ENCODE measurements around the gene SPNS3.

The SPNS3 gene

DNA sequence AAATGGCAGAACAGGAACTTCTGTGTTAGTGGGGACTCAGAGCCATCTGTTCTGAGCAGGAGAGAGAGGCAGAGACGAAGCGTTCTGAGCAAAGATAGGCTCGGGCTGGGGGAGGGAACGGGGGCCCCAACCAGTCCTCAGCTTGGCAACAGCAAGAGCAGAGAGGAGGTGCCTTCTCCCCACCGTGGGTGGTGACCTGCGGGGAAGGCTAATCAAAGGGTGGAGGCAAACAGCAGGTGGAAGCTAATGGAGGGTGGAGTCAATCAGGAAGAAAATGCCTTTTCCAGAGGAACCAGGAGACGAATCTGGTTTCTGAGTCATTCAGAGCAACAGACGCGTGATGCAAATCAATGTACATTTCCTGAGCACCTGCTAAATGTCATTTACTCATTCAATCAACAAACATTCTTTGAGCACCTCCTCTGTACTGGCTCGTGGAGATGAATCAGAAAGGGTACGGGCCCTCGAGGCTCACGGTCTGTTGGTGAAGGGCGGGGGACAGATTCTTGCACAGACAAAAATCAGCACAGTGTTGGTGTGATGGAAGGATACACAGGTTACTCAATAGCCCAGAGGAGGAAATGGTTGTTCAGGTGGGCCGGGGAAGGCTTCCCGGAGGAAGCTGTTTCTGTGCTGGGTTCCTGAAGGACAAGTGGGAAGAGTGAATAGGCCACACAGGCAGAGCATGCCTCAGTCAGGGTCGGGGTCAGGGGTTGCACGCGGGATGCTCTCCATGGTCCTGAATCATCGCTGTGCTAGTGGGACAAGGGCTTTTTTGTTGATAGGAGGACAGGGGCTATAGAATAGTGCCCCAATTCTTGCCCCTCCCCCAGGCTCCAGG is 59.2 kb downstream of the SPNS3 start:
- DNase-seq = no peak

DNA sequence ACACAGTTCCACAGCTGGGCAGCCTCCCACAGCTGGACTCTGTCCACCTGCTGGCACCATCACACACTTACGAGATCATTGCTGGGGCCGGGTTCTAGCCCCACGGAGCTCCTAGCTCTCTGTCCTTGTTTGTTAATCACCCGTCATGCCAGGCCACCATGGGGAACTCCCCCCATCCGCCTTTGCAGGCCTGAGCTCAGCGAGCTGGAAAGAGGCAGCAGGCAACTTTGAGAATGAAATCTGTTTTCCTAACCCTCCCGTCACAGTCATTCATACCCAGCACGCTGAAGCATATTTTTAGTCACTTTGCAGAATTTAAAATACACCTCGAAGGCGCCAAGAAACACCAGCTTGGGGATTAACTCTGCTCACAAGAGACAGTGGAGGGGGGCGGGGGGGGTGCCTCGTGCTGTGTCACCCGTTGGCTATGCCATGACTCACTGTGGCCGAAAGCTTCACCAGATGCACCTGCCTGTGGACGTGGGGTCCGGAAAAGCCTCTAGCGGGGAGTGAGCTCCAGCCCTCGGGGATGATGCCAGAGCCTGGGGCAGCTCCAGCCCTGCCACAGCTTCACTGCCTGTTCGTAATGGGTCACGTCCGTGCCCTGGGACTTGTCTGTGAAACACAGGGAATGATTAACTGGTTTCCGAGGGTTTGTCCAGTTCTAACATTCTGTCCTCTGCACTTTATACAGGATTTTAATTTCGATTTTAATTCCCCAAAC is 63.5 kb downstream of the SPNS3 start:
- no peak for DNase-seq

DNA sequence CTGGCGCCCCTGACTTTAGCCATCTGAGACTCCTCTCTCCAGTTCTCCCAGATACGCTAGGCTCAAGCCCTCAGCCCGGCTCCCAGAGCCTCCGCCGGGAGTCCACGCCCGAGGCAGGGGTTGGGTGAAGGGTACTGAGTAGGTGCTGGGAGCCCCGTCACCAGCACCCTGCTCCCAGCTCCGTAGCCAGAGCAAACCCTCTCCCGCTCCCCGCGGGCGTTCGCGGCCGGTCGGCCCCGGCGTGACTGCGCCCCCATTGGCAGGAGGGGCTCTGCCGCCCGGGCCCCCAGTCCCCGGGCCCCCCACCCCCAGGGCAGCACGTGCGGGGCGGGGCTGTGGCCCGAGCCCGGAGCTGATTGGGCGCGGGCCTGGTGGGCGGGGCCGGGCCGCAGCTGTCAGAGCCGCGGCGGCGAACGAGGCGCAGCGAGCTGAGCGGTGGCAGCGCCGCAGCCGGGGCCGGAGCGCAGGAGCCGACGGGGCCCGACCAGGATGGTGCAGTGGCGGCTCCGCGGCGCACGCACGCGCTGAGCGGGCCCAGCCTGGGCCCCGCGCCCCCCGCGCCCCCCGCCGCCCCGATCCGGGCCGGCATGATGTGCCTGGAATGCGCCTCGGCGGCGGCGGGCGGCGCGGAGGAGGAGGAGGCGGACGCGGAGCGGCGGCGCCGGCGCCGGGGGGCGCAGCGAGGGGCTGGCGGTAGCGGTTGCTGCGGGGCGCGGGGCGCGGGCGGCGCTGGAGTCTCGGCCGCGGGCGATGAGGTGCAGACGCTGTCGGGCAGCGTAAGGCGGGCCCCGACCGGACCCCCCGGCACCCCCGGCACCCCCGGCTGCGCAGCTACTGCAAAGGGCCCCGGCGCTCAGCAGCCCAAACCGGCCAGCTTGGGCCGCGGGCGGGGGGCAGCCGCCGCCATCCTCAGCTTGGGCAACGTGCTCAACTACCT is 65.0 kb downstream of the SPNS3 start, which contains the start of gene SPNS2:
TSS of gene SPNS2 (plus strand) at position 421 of the 937 bp plus-strand sequence. CDS start at position 588, 167 bp downstream.
- DNase-seq = peak; percentile 74

DNA sequence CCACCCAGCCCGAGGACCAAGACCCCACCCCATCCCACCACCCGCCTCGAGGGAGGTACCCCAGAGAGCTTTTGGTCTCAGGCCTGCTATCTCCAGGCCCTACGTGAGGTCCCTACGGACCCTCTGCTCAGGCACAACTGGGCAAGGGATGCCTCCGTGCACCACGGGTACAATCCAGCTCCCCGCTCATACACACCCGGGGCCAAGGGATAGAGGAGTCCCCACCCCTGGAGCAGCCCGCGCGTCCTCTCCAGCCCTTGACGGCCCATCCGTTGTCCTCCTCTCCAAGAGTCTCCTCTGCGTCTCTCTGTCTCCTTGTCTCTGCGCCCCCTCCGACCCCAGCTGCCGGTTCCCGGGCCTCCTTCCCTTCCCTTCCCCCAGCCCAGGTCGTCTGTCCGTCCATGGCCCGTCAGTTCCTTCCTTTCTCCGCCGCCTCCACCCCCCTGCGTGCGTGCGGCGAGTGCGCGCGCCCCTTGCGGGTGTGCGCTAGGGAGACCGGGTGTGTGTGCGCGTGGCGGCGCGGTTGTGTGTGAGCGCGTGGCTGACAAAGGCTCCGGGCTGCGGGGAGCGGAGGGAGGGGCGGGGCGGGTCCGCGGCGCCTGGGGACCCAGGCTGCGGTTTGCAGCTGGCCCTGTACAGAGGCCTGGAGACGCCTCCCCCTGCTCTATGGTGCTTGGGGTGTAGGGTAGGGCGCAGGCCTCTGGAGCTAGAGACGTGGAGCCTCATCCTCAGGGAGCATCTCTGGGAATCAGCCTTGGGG is 65.9 kb downstream of the SPNS3 start:
- DNase-seq = peak; percentile 46

DNA sequence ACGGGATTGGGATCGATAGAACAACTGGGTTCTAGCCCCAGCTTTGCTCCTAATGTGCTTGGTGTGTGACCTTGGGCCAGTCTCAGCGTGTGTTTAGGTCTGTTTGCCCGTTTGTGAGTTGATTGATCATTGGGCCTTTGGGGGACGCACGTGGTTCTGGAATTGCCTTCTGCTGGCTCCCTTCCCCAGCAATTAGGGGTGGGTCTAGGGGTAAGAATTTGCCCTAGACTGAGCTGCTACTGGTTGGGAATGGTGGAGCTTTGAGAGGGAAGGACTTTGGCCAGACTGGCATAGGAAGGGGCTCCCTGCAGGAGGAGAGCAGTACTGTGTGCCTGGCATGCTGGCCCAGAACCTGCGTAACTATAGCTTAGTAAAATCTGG is 66.4 kb downstream of the SPNS3 start:
- no peak for DNase-seq

DNA sequence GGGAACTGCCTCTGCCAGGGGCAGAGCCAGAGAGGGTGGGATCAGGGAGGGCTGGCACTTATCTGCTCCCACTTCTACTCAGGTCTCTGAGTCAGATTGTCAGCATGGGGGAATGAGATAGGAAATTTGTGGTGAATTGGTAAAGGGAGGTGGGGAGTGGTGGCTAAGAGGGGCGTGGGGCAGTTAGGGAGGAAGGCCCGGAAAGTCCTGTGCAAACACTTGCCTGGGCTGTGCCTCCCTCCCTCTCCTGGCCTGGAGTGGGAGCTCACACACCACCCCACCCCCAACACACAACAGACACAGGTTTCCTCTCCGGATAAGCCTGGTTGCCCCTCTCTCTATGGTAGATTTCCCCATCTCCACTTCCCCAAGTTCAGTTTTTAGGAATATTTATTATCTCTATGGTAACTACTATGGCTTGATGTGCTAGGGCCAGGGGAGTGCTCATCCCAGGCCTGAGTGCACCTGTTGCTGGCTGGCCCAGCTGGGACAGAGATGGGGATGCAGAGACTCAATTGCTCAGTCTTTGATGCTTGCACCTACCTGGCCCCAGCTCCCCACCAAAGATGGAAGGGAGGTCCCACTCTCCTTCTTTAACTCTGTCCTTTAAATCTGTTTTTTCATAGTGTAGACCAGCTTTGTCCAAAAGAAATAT is 67.7 kb downstream of the SPNS3 start:
- no peak for DNase-seq

DNA sequence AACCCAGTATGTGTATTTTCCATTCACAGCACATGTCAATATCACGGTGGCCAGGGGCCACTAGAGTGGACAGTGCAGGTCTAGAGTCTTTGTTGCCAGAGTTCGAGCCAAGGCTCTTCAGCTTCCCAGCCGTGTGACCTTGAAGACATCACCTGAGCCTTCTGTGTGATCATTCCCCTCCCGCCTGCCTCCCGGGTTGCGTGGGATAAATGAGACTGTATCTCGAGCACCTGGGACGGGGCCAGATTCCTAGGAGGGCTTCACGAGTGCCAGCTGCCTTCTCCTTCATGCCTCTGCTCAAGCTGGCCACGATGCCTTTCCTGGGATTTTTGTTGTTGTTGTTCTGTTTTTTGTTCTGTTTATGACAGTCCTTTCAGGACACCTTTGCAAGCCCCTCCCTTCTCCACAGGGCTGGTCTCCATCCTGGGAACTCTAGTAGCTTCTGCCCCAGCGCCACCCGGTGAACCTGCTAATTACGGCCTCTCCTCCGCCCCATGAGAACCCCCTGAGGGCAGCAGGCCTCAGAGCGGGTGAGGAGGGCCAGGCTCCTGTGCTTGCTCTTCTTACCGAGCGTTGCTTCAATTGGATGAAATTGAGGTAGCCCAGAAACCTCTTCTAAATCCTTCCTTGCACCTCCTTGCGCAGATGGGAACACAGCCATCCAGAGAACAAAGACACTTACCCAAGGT is 68.9 kb downstream of the SPNS3 start:
- DNase-seq = no peak

DNA sequence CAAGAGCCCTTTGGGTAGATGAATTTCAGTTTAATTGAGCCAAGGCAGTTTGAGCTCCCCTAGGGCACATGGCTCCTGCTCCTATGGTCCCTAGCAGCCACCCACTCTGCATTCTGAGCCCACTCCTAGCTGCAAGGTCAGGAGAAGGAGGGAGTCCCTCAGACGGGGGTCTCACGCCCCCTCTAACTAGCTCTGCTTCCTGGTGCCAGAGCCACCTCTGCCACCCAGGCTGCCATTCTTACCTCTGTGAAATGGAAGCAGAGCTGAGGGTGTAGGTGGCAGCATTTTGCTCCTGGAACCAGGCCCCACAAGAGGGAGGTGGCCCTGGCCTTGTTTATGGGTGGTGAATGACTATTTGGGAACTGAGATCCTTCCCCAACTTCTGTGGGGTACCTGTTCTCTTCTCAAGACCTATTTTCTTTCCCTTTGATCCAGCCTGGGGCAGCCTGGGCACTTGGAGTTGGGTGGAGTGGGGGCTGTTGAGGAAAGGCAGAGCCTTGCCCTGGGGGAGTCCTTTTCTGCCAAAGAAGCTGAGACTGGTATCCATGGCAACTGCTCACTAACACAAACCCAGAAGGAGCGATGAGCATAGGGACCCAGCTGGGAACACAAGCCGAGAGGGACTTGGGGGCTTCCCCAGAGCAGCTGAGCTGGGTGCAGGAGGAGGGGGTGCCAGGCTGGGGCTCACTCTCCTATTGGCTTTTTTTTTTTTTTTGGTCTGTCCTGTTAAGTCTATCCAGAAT is 69.7 kb downstream of the SPNS3 start:
- DNase-seq = no peak

DNA sequence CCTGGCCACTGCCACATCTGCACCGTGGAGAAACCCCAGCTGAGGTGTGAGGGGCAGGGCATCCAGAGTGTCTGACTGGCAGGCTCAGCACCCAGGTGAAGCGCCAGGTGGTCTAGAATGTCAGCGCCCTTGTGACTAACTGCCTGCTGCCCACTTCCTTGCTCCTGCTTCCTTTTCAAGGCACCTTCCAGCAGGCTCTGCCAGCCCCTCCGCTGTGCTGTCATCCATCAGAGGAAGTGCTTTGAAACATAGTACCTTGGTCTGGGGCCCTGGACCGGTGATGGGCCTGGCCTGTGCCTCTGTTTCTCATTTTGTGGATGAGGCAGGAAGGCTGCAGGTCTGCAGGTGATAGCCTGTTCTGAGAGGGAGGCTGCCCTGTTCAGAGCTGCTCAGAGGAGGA is 70.4 kb downstream of the SPNS3 start:
- no peak for DNase-seq

DNA sequence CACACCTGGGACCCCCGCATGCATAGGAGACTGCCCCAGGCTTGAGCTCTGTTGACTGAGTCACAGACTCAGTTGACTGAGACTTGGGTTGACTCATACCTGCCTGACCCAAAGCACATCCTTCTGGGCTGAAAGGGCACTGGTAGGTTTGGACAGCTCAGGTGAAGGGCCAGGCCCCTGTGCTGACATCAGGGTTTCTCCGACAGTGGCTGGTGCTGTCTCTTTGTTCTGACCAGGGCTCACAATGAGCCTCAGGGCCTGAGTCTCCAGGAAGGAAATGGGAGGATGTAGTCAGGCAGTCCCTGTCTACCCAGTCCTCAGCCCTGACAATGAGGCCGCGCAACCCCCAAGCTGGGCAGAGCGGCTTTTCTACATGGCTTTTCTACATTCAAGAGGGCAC is 71.4 kb downstream of the SPNS3 start:
- DNase-seq = no peak

DNA sequence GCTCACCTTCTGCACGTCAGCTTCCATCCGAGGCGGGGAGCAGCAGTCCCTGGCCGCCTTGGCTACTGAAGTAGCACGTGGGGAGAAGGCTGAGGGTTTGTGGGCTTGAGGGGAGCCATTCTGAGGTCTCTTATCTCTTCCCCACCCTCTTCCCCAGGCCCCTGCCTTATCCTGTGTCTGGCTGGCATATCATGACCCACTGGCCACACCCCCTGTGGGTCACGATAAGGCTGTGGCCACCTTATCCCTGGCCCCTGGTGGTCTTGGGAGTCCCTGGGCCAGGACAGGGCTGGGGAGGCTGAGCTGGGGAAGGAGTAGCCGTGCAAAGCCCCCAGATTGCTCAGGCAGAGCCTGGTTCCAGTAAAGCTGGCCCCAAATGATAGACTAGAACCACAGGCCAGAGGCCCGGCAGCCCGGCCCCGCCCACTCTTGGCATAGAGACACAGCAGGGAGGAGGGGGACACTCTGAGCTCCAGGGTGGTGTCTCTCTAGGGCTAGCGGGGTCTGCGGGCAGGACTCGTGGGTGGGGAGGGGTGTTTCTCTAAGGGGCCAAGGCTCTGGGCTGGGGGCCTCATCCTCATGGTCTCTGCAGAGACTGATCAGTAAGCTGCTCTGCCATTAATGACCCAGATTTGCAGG is 72.6 kb downstream of the SPNS3 start:
- no peak for DNase-seq

DNA sequence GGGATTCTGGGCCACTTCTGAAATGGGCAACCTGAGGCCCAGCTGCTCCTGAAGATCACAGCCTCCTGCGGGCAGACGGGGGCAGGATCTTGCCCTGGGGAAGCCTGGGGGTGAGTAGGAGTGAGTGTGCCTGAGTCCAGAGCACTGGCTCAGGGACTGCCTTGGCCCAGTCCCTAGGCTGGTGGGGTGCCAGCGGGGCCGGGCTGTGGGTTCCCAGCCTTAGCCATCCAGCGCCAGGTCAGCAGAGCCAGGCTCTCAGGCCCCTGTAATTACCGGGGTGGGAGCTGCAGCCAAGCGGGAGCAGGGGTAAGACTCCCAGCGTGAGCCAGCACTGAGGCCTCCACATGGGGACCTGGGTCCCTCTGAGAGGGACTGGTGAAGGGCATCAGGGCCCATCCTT is 73.2 kb downstream of the SPNS3 start:
- no peak for DNase-seq

DNA sequence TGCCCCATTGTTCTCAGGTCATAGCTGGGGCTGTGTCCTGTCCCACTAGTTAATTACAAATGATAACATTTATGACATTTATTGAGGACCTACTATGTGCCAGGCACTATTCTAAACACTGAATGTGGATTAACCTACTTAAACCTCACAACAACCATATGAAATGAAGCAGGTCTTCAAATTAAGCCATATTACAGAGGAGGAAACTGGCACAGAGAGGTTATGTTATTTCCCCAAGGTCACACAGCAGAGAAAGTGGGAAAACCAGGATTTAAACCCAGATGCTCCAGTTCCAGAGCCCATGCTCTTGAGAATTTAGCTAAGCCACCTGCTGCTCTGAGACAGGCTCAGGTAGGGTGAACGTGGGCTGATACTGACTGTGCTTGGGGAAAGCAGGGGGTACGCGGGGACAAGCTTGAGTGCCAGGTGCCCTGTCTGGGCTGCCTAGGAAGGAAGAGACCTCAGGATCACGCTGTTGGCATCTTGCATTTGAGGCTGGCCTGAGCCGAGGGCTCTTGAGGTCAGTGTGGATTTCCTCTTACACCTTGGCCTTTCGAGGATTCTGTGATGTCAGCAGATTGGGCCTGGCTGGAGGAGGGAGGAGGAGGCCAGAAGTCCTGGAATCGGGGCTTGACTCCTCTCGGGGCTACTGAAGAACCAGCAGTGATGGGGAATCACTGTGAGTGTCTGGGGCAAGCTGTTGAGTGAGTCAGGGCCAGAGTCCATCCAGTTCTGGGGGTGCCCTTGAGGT is 73.8 kb downstream of the SPNS3 start:
- DNase-seq = no peak

DNA sequence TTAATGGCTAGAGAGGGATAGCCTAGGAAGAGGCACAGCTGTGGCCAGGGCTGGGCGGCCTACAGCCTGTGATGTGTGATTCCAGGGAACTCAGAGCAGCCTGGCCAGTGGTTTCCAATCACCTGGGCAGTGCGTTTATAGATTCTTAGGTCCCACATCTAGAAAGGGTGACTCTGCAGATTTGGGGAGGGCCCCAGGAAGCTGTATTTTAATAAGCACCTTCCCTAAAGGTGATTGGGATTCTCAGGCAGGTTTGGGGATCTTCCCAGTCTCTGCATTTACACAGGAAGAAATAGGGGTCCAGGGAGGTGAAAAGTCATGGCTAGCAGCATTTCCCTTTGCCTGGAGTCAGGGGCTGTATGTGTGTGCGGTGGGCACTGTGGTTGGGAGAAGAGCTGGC is 74.5 kb downstream of the SPNS3 start:
- DNase-seq = no peak

DNA sequence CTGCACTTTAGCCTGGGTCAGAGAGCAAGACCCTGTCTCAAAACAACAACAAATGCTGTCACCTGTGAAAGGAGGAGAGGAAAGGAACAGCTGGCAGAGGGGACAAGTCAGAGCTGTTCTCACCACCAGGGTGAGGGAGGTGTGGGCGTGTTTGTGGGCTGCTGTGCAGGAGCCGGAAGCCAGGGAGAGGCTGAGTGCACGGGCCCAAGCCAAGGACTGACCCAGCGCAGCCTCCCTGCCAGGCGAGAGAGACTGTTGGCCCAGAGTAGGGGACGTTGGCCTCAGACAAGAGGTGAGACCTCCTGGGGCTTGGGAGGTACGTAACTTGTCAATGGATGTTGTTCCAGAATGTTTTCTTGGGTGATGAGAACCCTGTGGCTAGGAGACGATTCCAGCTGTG is 75.7 kb downstream of the SPNS3 start:
- DNase-seq = peak; percentile 23

DNA sequence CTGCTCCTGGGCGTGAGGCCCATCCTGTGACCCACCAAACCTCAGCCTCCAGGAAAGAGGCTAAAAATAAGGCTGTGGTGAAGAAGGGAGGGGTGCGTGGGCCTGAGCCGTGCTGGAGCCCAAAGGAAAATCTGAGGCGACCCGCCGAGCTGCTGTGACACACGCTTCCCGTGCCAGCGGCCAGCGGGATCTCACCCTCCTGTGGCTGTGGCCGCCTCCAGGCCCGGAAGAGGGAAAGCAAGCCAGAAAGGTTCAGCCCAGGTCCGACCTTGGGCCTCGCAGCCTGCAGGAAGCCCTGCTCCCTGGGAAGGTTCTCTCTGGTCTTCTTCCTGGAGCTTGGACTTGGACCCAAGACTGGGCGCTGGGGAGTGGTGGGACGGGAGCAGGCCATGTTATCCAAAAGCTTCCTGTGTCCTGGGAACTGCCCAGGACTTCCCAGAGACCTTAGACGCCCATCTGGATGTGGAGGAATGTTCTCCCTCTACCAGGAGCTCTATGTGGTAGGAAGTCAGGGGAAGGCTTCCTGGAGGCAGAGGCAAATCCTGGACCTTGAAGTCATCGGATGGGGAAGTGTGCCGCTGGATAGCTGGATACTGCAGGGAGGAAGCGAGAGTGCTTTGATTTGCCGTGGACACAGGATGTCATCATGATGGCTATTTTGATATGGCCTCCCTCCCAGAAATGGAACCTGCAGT is 76.3 kb downstream of the SPNS3 start:
- no peak for DNase-seq

DNA sequence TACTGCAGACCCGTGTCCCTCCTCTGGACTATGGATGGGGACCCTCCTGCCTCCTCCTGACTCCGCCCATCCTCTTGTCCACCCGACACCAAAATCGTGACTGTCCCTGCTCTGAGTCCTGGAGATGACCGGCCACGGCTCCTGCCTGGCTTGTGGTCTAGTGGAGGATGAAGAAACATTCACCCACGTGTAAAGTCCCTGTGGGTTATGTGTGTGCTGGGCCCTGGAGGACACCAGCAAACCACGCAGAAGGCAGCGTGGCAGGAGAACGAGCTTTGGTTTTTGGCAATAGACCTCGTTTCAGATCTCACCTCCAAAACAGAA is 76.8 kb downstream of the SPNS3 start:
- DNase-seq = no peak

DNA sequence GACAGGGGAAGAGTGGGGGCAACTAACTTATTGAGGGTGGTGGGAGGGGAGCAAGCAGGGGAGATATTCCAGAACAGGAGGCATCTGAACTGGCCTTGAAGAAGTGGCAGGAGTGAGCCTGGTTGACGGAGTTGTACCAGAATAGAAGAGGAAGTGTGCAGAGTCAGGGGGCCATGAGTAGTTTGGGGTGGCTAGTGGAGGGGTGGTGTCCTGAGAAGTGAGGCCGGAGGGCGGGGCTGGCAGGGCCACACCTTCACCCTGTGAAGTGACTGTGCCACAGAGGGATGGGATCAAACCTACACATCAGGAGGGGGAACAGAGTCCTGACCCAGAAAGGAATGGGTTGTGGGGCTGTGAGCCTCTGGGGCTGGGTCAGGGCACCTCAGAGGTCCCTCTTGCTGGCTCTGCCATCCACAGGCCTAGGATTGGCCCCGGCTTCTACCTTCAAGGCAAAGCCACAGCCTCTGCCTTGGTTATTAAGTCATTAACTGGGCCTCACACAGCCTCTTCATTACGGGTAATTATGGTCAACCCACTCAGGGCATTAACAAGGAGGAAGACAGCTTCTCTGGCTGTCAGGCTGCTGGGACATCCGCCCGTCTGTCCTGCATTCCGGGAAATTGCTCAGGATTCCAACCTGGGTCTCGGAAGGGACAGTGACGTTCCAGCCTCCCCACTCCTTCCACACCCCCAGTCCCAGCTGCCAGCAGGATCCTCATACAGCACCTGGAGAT is 77.6 kb downstream of the SPNS3 start:
- DNase-seq = no peak
